A172 (cell line): Measurements from ENCODE around the gene DENND1A. TPM values are rescaled to one million over a fixed set of nuclear protein-coding genes. Genes with fewer than 3 reads are reported as not detected.
A peak's percentile ranks its signal among the peaks of the same experiment; 100 is the strongest.
"Not testable (repeated sequence)": the region's sequence is repeated elsewhere in the genome, so short reads cannot be mapped to it uniquely, and the experiment has no call there.

Source experiments
- DNase-seq: peaks from one replicate; pipeline ENCODE4 v3.0.0-alpha.2; 2015; ENCODE audit warnings: low spot score
- total RNA-seq: library from RNA; depleted of rRNA; stranded (reverse); fragments of >200 nt; shearing (Covaris generic); gene quantifications from 2 replicates; pipeline ENCODE4 v1.2.3, GENCODE V29; 2014

Gene DENND1A
- total RNA-seq, 1 experiment from 2014 or later = 30.8 TPM

GRCh38 chr9:123948286-123948685, 18.4 kb upstream of the DENND1A start:
- DNase-seq = no peak

DNA sequence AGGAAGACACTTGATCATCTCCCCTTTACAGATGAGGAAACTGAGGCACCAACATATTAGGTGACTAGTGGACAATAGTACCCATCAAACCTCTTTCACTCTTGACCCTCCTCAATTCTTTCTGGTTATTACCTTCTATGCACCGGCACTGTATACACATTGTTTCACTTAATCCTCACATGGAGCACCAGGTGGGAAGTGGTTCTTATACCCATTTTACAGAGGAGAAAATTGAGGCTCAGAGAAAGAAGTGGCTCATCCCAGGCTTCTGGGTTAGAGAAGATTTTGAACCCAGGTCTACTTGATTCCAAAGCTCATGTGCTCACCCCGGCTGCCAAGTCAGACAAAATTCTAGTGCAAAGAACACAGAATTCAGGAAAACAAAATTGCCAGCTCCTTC, 17.4 kb upstream of the DENND1A start:
- DNase-seq = no peak

- no peak for DNase-seq
These were observed 16.3 kb upstream of the DENND1A start for GRCh38 chr9:123946101-123946821.

GRCh38 chr9:123945532-123945931, 15.6 kb upstream of the DENND1A start:
- DNase-seq = no peak

DNA sequence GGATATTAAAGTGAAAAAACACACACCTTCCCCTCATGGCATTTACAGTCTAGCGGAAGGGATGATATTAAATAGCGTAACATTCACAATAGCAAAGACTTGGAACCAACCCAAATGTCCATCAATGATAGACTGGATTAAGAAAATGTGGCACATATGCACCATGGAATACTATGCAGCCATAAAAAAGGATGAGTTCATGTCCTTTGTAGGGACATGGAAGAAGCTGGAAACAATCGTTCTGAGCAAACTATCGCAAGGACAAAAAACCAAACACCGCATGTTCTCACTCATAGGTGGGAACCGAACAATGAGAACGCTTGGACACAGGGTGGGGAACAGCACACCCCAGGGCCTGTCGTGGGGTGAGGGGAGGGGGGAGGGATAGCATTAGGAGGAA, 14.5 kb upstream of the DENND1A start:
- DNase-seq = not testable (repeated sequence)

DNA sequence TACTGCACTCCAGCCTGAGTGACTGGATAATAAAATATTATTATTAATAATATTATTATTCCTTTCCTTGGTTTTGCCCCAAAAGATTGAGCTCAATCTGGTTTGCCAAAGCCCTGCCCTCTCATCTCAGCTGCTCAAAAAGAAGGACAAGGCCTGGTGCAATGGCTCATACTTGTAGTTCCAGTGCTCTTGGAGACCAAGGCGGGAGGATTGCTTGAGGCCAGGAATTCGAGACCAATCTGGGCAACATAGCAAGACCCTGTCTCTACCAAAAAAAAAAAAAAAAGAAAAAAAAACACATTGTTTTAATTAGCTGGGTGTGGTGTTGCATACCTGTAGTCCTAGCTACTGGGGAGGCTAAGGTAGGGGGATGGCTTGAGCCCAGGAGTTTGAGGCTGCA, 13.7 kb upstream of the DENND1A start:
- no peak for DNase-seq

DNA sequence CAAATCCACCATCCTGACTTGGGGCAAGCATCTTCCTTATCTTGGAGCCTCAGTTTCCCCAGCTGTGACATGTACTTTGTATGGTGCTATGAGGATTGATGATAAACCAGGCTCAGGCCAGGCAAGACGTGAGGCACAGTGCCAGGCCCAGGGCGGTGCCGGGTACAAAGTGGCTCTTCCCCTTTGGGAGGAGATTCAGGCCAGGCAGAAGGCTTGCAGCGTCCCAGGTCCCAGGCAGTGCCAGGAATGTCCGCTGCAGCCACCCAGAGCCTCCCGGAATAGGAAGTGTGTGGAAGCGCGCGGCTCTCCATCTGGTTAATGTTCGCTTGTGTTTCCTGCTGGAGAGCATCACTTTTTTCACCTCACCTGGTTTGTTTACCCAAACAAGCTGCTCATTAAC, 12.6 kb upstream of the DENND1A start:
- no peak for DNase-seq

- no peak for DNase-seq
These were observed 11.7 kb upstream of the DENND1A start for GRCh38 chr9:123941524-123942070.

DNA sequence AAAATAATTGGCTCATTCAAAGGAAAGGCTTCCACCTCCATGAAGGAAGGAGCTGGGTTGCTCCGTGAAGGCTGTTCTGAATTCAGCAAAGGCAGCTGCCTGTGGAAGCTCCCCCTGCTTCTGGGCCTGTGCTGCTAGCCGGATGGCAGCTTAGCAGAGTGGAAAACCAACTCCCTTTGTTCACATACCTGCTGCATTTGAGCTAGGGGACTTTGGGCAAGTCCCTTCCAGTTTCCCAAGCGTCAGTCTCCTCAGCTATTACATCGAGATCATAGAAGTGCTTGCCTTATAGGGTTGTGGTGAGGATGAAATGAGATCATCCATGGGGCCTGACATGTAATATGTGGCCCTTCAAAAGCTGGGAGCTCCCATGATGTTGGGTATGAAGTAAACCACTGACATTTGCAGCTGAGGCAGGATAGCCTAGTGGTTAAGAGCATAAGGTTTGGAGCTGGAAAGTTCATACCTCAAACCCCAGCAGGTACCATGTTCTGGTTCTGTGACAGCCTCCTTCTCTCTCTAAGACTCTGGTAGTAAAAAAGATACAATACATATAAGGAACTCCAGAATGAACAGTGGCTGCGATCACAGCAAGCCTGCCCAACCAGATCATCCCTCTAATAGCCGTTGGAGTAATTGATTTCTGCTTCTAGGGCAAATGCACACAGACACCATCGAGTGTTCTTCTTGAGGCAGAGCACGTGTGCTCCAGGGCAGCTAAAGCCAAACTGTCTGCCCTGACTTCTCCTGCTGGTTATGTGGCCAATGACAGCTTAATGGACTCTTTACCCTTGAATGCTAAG, 11.0 kb upstream of the DENND1A start:
- no peak for DNase-seq

- no peak for DNase-seq
These were observed 8.5 kb upstream of the DENND1A start for GRCh38 chr9:123938401-123938800.

DNA sequence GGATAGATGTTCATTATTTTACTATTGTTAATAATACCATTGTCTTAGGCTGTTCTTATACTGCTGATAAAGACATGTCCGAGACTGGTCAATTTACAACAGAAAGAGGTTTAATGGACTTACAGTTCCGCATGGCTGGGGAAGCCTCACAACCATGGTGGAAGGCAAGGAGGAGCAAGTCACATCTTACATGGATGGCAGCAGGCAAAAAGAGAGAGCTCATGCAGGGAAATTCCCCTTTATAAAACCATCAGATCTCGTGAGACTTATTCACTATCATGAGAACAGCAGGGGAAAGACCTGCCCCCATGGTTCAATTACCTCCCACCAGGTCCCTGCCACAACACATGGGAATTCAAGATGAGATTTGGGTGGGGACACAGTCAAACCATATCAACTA, 6.6 kb upstream of the DENND1A start:
- not testable (repeated sequence) for DNase-seq

GRCh38 chr9:123933440-123934212, 3.7 kb upstream of the DENND1A start:
- peak; percentile 93 for DNase-seq

DNA sequence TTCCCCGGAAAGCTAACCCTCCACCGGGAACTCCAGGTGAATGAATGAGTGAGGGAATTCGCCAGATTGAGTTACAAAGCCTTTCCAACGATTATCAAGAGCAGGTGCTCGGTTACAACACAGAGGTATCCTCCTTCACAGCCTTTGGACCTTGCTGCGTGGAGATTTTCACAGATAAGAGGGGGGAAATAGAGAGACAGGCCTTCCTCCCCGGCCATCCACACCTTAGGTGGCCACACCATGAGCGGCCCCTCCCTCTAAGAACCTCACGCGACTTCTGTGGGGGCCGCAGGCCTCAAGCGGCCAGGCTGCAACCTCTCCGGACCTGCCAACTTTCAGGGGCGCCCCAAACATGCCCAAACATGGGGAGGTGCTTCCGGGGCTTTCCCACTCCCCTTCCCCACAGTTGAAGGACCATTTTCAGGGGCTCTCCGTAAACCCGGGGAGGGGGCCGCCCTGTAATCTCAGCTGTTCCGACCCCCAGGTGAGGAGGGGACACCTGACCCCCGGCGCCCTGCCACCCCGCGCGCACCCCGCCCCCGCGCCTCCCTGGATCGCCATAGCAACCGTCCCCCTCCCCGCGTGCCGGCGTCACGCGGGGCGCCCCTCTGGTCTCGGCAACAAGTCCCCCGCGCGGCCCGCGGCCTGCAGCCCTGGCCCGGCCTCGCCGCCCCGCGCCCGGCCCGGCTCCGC, 603 bp downstream of the DENND1A start:
- no peak for DNase-seq

- DNase-seq = peak; percentile 16
These were observed 1.3 kb downstream of the DENND1A start for GRCh38 chr9:123928533-123929176.

- peak; percentile 17 for DNase-seq
These were observed 2.0 kb downstream of the DENND1A start for GRCh38 chr9:123927625-123928532.

DNA sequence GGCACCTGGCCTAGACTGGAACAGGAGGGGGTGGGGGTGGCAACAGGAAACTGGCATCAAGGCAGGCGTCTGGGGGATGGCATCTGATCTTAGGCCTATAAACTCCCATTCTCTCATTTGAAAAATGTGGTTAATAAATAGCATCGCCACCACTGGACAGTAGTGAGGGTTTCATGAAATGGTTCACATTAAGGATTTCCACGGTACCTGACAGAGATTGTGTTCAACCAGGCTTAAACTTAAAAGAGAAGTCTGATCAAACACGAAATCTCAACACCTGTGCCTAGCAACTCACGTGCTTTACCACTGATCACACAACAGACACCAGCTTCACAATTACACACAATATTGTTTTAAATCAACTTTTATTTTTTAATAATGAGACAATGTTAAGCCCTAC, 3.0 kb downstream of the DENND1A start:
- no peak for DNase-seq

DNA sequence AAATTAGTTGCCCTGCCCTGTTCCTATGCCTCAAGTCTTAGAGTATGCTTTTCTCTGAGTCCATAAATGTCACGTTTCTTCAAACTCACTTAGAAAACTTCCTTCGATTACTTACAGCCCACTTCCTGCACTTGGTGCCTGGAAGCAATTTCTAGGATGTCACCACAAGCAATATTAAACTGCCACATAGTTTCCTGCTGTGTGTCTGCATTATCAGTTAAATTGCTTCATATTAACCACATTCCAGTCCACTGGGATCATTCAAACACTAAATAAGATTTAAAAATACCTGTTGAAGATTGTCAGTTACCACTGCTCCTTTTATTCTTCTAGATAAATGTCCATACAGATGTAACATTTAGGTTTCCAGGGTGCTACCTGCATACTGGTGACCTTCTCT, 4.1 kb downstream of the DENND1A start:
- peak; percentile 51 for DNase-seq

DNA sequence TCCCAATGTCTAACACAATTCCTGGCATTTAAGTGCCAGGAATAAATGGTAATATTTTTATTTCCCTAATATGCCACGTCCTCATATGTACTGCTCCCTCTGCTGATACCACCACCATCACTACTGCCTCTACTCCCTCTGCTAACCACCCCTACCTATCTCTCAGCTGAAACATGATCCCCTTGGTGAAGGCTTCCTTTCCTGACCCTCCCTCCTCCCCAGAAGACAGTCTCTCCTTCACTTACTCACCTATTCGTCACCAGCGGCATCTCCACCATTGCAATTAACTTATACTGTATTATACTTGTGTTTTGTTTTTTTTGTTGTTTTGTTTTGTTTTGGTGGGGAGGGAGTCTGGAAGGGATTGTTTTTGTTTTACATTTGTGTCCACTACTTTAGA, 4.8 kb downstream of the DENND1A start:
- no peak for DNase-seq

- DNase-seq = no peak
These were observed 5.2 kb downstream of the DENND1A start for GRCh38 chr9:123924727-123925126.

DNA sequence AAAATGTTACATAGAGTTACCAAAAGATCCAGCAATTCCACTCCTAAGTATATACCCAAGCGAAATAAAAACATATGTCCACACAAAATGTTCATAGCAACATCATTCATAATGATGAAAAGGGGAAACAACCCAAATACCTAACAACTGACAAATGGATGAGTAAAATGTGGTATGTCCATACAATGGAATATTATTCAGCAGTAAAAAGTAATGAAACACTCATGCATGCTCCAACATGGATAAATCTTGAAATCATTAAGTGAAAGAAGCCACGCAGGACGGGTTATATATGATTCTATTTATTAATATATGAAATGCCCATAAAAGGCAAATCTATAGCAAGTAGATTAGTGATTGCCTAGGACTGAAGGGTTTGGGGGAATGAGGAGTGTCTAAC, 6.0 kb downstream of the DENND1A start:
- no peak for DNase-seq
